DMS153 (cell line): ENCODE data around the gene RNASE11.
"Not testable (repeated sequence)": the region's sequence is repeated elsewhere in the genome, so short reads cannot be mapped to it uniquely, and the experiment has no call there.

Source experiments
- DNase-seq: peaks from one replicate; lab custom pipeline; 2025; lab: John Stamatoyannopoulos, UW

RNASE11 gene

DNA sequence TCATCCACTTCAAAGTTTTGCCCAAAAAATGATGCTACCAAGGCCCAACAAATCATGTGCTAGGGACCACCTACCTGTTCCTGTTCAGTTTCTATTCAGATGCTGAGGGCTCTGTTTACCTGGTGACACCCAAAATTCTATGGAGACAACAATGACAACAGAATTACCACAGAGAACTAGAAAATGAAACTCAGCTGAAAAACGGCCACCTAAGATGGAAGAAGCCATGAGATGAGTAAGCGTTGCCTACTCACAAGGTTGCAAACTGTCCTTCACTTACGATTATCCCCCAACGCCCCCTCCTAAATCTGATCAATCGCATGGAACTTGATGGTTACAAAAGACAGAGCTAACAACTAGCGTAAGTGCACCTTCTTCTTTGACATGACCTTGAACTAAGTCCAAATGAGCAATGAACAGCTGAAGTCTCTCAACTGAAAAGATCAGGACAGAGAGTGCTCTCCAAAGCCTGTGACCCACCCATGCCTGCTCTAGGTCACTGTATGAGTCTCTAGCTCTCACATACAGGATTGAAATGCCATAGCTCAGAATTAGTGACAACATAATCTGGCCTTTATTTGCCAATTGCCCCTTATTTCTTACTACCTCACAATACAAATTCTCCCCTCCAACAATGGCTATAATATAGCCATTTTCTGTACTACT is at the start of gene RNASE11:
RNASE11 (minus strand) TSS at position 513 of the 666 bp plus-strand sequence.
- DNase-seq: no peak

DNA sequence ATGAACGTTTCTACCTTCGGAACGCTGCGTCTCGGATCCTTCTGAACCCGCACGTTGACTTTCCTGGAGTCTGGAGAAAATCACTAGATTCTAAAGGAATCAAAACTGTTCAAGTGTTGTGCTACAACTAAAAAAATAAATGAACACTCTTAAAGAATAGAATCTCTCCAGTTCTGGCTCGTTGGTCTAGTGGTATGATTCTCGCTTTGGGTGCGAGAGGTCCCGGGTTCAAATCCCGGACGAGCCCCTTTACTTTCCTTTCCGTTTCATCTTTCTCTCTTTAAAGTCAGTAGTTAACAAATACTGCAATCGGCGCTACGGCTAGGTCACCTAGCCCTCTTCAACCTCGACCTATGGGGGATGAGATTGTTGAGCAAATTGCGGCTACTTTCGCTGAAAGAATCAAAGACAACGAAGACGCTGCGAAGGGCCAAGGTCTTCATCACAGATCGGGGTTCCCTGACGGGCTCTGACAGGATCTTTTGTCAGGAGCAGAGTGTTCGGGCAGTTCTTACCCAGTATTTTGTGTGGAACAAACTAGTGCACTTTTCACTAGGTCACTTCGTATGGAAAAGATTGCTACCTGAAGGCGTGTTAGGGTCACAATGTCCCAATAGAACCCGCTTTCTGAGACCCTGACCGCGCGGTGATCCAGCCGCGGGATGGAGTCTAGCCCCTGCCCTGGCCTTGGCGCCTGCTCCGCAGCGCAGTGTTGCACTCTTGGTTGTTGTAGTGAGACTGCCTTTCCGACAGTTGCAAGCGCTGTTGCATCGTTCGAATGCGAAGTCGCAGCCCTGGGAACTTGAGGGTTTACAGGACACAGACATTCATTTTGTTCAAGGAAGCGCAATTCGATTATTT is 45.3 kb upstream of the RNASE11 start:
- no peak for DNase-seq

DNA sequence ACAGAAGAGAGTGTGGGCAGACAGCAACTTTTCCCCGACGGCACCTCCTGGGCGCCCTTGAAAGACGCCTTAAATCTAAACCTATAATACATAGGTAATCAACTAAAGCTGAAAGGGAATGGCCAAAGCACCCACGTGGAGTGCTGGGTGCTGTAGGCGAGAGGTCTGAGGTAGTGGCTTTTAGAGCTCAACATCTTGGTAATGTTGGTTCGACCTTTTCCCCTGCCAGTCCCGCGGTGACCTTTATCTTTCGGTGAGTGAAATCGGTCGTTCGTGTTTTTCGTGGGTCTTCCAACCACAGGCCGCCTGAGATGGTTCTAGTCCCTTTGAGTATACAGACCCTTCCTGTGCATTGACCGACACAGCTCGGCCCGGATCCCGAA is 44.6 kb upstream of the RNASE11 start:
- no peak for DNase-seq

- DNase-seq: no peak
Measured at GRCh38 chr14:20631880-20632389, 44.1 kb upstream of the RNASE11 start.

GRCh38 chr14:20631023-20631879 is 43.5 kb upstream of the RNASE11 start:
- DNase-seq: no peak

- DNase-seq: no peak
Measured at GRCh38 chr14:20630340-20631022, 42.7 kb upstream of the RNASE11 start.

GRCh38 chr14:20628063-20628854 is 40.5 kb upstream of the RNASE11 start:
- DNase-seq: no peak

GRCh38 chr14:20627346-20628027 is 39.7 kb upstream of the RNASE11 start:
- DNase-seq: no peak

DNA sequence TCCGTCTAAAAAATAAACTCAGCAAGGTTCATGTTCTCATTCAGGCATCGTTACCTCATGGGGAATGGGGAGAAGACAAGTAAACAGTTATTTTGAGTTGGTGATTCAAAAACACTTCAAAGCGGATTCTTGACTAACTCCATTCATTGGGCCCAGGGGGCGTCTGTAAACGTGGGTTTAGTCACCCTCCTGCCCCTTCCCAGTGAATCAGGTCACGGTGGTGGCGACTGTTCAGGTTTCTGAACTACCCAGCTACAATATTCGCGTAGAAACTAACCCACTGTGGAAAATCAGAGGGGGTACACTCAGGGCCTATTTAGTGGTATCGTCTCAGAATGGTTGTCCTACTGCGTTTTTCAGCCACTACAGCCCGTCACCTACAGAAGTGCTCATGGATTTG is 38.5 kb upstream of the RNASE11 start:
- no peak for DNase-seq

DNA sequence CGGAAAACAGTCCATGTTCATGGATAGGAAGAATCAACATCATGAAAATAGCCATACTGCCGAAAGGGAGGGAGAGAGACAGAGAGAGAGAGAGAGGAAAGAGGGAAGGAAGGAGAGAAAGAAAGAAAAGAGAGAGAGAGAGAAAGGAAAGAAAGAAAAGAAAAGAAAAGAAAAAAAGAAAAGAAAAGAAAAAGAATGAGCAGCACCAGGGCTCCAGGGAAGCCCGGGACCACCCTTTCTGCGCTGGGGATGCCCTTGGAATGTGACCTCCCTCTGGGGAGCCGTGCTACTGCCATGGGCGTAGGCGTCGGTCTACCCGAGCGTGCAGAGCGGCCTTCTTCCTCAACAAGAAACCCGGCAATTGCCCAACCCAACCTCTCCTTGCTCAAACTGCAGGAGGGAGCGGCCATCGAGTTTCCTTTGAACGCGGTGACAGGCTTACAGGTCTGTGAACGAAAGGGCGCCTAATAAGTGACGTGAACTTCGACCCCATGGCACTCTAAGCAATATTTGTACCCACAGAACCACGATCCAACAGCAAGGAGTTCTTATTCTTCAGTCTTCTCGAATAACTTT is 36.8 kb upstream of the RNASE11 start:
- DNase-seq: no peak

- no peak for DNase-seq
Measured at GRCh38 chr14:20623798-20624197, 36.0 kb upstream of the RNASE11 start.

DNA sequence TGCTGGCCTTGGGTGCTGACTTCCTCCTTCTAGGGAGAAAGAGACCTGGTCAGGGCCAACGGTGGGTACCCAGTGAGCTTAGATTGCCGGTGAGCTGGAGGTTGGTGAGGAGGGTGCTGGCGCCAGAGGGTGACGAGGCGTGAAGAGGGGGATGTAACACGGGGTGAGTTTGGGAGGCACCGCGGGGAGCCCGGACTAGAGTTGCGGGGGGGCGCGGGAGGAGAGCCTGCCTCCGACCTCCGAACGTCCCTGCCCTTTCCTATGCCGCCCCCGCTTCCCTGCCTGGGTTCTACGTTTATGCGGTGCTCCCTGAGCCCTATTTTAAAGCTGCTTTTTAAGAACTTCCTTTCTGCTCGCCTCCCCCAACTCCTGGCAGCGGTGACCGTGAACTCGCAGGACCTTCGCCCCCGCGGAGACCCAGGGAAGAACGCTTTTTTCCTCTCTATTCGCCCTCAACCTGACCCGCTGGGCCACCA is 35.1 kb upstream of the RNASE11 start:
- no peak for DNase-seq

- no peak for DNase-seq
Measured at GRCh38 chr14:20620798-20621478, 33.1 kb upstream of the RNASE11 start.

GRCh38 chr14:20619688-20620087 is 31.9 kb upstream of the RNASE11 start:
- DNase-seq: not testable (repeated sequence)

DNA sequence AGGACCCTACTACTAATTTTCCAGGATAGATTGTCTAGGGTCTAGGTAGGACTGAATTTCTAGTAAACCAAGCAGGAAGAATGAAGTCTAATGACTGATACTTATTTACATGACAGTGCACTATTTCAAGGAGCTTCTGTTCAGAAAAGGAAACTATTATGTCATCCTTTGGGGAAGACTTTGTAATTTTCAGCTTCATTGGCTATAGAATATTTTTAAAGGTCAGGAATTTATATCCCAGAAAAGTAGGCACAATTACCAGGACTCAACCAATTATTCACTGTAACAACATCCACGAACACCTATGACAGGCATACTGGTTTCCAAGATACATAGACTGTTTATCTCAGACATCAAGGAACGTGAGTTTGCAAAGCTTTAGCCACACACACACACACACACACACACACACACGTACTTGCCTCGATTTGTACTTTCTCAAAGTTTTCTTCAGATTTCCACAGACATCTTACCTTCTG is 30.5 kb upstream of the RNASE11 start:
- DNase-seq: no peak

DNA sequence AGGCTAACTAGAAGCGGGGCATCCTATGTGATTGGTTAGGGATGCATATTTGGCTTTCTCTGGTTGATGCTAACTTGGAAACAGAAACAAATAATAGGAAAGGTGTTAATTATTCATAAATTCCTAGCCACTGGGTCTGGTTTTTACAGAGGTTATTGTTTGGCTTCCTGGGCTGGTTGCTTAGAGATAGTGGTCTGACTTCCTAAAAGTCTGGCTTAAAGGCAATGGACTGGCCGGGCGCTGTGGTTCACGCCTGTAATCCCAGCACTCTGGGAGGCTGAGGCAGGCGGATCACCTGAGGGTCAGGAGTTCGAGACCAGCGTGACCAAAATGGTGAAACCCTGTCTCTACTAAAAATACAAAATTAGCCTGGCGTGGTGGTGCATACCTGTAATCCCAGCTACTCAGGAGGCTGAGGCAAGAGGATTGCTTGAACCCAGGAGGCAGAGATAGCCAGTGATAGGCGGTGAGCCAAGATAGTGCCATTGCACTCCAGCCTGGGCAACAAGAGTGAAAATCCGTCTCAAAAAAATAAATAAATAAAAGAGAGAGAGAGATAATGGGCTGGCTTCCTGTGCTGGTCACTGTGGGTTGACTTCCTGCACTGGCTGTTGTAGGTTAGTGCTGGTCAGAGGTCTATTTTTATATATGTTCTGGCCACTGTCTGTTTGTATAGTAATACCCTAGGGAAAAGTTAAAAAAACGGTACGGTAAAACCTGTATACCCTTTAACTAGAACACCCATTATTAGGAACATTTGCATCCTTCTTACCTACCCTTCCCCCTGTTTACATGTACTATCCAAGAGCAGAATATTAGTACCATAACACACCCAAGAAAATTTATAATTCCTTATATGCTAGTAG is 29.6 kb upstream of the RNASE11 start:
- DNase-seq: no peak

DNA sequence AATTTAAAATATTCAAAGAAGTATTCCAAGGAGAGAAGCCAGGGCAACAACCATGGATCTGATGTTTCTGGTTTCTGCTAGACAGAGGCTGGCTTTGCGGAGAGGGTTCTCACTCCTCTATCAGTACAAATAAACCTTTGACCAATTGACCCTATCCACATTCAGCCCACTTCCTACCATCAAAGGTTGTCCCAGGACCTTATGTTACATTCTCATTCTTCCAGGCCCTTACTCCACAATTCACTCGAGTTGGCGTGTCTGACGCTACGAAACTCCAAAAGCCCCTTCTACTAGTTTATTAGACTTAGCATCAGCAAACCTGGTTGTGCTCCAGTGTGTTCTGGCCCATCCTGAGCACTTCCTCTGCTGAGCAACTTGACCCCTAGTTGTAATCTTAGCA is 28.2 kb upstream of the RNASE11 start:
- no peak for DNase-seq
